Tibial nerve (tissue), 4 donors: ENCODE measurements around the gene UNG. TPM values are rescaled to one million over a fixed set of nuclear protein-coding genes. Genes with fewer than 3 reads are reported as not detected.

Source experiments
- DNase-seq, 2 donors: peaks; one replicate each; pipeline ENCODE4 v3.0.0-alpha.2; 2019; ENCODE audit warnings: low spot score in 2 of 2
- H3K27ac ChIP-seq, 4 donors: fragments of 200-600 bp; sonication (generic) in 3 of 4; one replicate each; pipeline ENCODE4 v1.5.1; 2017 to 2019; ENCODE audit warnings: mild to moderate bottlenecking in 1 of 4
- H3K27me3 ChIP-seq, 2 donors: fragments of 200-600 bp; sonication (generic) in 1 of 2; one replicate each; pipeline versions ENCODE4 v1.5.1 to v1.6.0; 2017 to 2019
- H3K36me3 ChIP-seq, 3 donors: fragments of 200-600 bp; sonication (generic); one replicate each; pipeline ENCODE4 v1.5.1; 2018 to 2019
- H3K4me1 ChIP-seq, 4 donors: fragments of 200-600 bp; sonication (generic) in 3 of 4; one replicate each; pipeline ENCODE4 v1.5.1; 2017 to 2019
- H3K4me3 ChIP-seq, 4 donors: fragments of 200-600 bp; sonication (generic) in 3 of 4; one replicate each; pipeline ENCODE4 v1.5.1; 2017 to 2019; ENCODE audit warnings: mild to moderate bottlenecking in 1 of 4, moderate library complexity in 1 of 4
- H3K9me3 ChIP-seq, 4 donors: fragments of 200-600 bp; sonication (generic) in 3 of 4; one replicate each; pipeline ENCODE4 v1.5.1; 2017 to 2019
- EP300 ChIP-seq, 2 donors: sonication (generic); formaldehyde crosslinking; IDR thresholded peaks; one replicate each; pipeline ENCODE4 v1.6.1; 2017; ENCODE audit warnings: antibody characterized with exemption in 2 of 2, mild to moderate bottlenecking in 1 of 2
- POLR2A ChIP-seq, 2 donors: fragments of 450-650 bp; IDR thresholded peaks; one replicate each; pipeline ENCODE4 v1.6.1; 2017; ENCODE audit warnings: antibody characterized with exemption in 2 of 2, mild to moderate bottlenecking in 2 of 2, moderate library complexity in 2 of 2
- WGBS, 2 donors: methylation state at CpG; one replicate each; pipeline ENCODE4 v1.1.5; 2018; 5-methylcytosine and 5-hydroxymethylcytosine counted together
- total RNA-seq, 4 donors: library from RNA; depleted of rRNA; stranded (reverse); fragments of >200 nt; gene quantifications; one replicate each; pipeline ENCODE4 v1.1.0, GENCODE V29; 2016
- TF ChIP-seq, protein P1 (sequence below), 5 experiments: fragments of 200-600 bp in 3 of 5; fragments of 450-650 bp in 2 of 5; sonication (generic) in 3 of 5; IDR thresholded peaks; one replicate each; pipeline ENCODE4 v1.5.1; 2016 to 2019; ENCODE audit warnings: antibody characterized with exemption in 5 of 5, mild to moderate bottlenecking in 3 of 5, moderate library complexity in 2 of 5

The UNG gene
- total RNA-seq, 4 donors from 2014 or later = 17.4 to 26.9 (median 21.3) TPM

DNA sequence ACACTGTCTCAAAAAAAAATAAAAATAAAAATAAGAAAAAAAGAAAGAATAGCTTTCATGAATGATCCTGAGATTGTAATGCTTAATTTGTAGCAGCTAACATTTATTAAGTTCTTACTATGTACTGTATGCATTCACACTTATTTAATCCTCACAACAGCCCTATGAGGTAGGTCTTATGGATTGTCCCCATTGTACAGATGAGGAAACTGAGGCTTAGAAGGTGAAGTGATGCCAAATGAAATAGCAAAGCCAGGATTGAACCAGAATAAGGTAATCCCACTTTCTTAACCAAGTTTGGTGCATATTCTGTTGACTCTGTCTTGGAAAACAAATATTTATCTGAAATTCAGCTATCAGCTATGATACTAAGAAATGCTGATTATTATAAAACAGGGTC, 42.9 kb upstream of the UNG start:
- peaks cover 0 to 34% (median 11%) of the 10 kb centered on the region in 4 donors for H3K4me1 ChIP-seq
- peak overlapping the region in 1 of 4 donors; percentile 85 for H3K27ac ChIP-seq
- H3K27me3 ChIP-seq = no peaks in the 10 kb centered on the region
- TF ChIP-seq POLR2A (IDR thresholded peaks at IDR 0.05) = no peak
- TF ChIP-seq EP300 (IDR thresholded peaks at IDR 0.05) = no peak
- TF ChIP-seq, protein P1, sequence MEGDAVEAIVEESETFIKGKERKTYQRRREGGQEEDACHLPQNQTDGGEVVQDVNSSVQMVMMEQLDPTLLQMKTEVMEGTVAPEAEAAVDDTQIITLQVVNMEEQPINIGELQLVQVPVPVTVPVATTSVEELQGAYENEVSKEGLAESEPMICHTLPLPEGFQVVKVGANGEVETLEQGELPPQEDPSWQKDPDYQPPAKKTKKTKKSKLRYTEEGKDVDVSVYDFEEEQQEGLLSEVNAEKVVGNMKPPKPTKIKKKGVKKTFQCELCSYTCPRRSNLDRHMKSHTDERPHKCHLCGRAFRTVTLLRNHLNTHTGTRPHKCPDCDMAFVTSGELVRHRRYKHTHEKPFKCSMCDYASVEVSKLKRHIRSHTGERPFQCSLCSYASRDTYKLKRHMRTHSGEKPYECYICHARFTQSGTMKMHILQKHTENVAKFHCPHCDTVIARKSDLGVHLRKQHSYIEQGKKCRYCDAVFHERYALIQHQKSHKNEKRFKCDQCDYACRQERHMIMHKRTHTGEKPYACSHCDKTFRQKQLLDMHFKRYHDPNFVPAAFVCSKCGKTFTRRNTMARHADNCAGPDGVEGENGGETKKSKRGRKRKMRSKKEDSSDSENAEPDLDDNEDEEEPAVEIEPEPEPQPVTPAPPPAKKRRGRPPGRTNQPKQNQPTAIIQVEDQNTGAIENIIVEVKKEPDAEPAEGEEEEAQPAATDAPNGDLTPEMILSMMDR (IDR thresholded peaks at IDR 0.05) = no peak
- H3K9me3 ChIP-seq = no peaks in the 10 kb centered on the region
- DNase-seq = no peak
- H3K36me3 ChIP-seq = peaks cover 0 to 28% (median 0%) of the 10 kb centered on the region in 3 donors
- no peak overlapping the region for H3K4me3 ChIP-seq

DNA sequence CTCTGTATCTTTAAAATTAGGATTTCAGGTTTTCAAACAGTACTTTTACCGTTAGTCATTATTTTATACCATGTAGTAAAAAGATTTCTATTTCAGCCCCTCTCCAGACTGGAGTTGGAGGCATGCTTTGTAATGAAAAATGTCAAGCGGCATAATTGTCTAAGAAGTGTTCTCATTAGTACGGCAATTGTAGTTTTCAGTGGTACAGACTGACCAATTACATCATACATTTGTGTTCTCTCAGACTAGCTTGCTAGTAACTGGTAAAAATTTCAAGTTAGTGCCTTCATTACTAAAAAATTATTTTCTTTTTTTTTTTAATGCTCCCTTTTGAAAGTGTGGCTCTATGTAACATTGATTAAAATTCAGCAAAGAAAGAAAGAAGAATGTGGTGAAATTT, 40.5 kb upstream of the UNG start:
- DNase-seq = no peak
- Histone ChIP-seq H3K9me3 (no peaks in the 10 kb centered on the region), H3K27me3 (no peaks in the 10 kb centered on the region), H3K4me3 (no peak overlapping the region), H3K36me3 (peaks cover 0 to 51% (median 0%) of the 10 kb centered on the region in 3 donors), H3K4me1 (peaks cover 0 to 31% (median 11%) of the 10 kb centered on the region in 4 donors), H3K27ac (no peak overlapping the region)
- 62 to 64% methylated on average over 3 of the region's 3 CpGs for WGBS, 2 donors
- TF ChIP-seq, protein P1 (IDR thresholded peaks at IDR 0.05) = no peak
- TF ChIP-seq POLR2A (IDR thresholded peaks at IDR 0.05) = no peak

DNA sequence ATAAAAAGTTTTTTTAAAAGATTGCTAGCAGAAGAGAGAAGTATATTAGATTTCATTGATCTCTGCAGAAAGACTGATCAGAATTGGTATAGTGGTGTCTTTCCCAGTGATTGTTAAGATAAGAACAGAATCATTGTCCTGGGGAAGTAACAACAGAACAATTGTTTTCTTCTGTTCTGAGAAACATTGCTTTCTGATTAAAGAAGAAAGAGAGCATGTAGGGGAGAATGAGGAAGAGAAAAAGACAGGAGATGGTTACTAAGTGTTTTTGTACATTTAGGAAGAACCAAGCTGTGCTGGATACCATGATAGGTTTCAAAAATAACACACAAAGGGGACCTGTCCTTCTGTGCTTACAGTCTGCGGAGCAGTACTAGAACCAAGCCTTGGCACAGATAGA, 40.0 kb upstream of the UNG start:
- peaks cover 0 to 28% (median 11%) of the 10 kb centered on the region in 4 donors for H3K4me1 ChIP-seq
- TF ChIP-seq, protein P1 (IDR thresholded peaks at IDR 0.05) = no peak
- no peak for TF ChIP-seq EP300 (IDR thresholded peaks at IDR 0.05)
- TF ChIP-seq POLR2A (IDR thresholded peaks at IDR 0.05) = no peak
- no peaks in the 10 kb centered on the region for H3K9me3 ChIP-seq
- peaks cover 0 to 55% (median 0%) of the 10 kb centered on the region in 3 donors for H3K36me3 ChIP-seq
- 76 to 77% methylated on average over 1 of the region's 1 CpG for WGBS, 2 donors
- no peak overlapping the region for H3K27ac ChIP-seq
- H3K4me3 ChIP-seq = no peak overlapping the region
- DNase-seq = no peak
- no peaks in the 10 kb centered on the region for H3K27me3 ChIP-seq

DNA sequence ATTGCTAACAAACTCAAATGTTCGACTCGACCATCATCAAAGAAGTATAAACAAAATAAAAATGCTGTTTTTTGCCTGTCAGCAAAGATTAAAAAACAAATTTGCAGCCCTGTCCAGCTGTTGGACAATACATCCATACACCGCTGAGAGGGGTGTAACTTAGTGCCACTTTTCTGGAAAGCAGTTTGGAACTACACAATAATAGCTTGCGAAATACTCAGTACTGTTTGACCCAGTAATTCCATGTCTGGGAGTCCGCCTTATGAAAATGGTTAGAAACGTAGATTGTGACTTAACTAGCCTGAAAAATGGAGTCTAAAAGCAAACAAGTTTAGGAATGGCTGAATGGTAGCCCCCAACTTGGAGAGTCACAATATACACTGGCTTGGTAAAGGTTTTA, 38.6 kb upstream of the UNG start:
- H3K4me3 ChIP-seq = no peak overlapping the region
- DNase-seq = no peak
- 91% methylated on average over 6 of the region's 6 CpGs for whole genome bisulfite sequencing, 2 donors
- no peak overlapping the region for H3K27ac ChIP-seq
- H3K9me3 ChIP-seq = no peaks in the 10 kb centered on the region
- peaks cover 0 to 69% (median 0%) of the 10 kb centered on the region in 3 donors for H3K36me3 ChIP-seq
- peaks cover 0 to 21% (median 5%) of the 10 kb centered on the region in 4 donors for H3K4me1 ChIP-seq
- no peaks in the 10 kb centered on the region for H3K27me3 ChIP-seq
- TF ChIP-seq POLR2A (IDR thresholded peaks at IDR 0.05) (no peak), EP300 (IDR thresholded peaks at IDR 0.05) (no peak)
- TF ChIP-seq, protein P1 (IDR thresholded peaks at IDR 0.05) = no peak

DNA sequence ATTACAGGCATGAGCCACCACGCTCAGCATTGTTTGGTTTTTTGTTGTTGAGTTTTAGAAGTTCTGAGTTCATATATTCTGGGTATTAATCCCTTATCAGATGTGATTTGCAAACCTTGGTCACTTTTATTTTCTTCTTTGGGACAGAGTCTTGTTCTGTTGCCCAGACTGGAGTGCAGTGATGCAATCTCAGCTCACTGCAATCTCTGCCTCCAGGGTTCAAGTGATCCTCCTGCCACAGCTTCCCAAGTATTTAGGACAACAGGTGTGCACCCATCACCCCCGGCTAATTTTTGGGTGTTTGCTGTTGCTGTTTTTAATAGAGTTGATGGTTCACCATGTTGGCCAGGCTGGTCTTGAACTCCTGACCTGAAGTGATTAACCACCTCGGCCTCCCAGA, 33.3 kb upstream of the UNG start:
- 87 to 91% methylated on average over 3 of the region's 3 CpGs for WGBS, 2 donors
- Histone ChIP-seq H3K36me3 (peaks cover 0 to 84% (median 6%) of the 10 kb centered on the region in 3 donors), H3K9me3 (no peaks in the 10 kb centered on the region), H3K27me3 (no peaks in the 10 kb centered on the region), H3K4me3 (no peak overlapping the region), H3K27ac (no peak overlapping the region), H3K4me1 (no peaks in the 10 kb centered on the region)
- DNase-seq = no peak
- TF ChIP-seq POLR2A (IDR thresholded peaks at IDR 0.05) (no peak), EP300 (IDR thresholded peaks at IDR 0.05) (no peak)
- TF ChIP-seq, protein P1 (IDR thresholded peaks at IDR 0.05) = no peak
